SHP77 treated with DMSO at 0.1 percent for 48 hours (cell line): ENCODE data around the gene ZSCAN25.
"Not testable (repeated sequence)": the region's sequence is repeated elsewhere in the genome, so short reads cannot be mapped to it uniquely, and the experiment has no call there.

Experiments
- DNase-seq: peaks from one replicate; lab custom pipeline; 2025; lab: John Stamatoyannopoulos, UW

The ZSCAN25 gene

GRCh38 chr7:99645590-99645989 is 28.8 kb downstream of the ZSCAN25 start:
- DNase-seq = no peak

- DNase-seq = no peak
Measured at GRCh38 chr7:99648843-99649242, 32.1 kb downstream of the ZSCAN25 start.

GRCh38 chr7:99651290-99651689 is 34.5 kb downstream of the ZSCAN25 start:
- DNase-seq = no peak

- no peak for DNase-seq
Measured at GRCh38 chr7:99652671-99653070, 35.9 kb downstream of the ZSCAN25 start.

GRCh38 chr7:99653269-99653668 is 36.5 kb downstream of the ZSCAN25 start:
- not testable (repeated sequence) for DNase-seq

- DNase-seq = no peak
Measured at GRCh38 chr7:99653754-99654153, 37.0 kb downstream of the ZSCAN25 start.

- not testable (repeated sequence) for DNase-seq
Measured at GRCh38 chr7:99654626-99655025, 37.9 kb downstream of the ZSCAN25 start.

- DNase-seq = not testable (repeated sequence)
Measured at GRCh38 chr7:99657879-99658278, 41.1 kb downstream of the ZSCAN25 start.

GRCh38 chr7:99665312-99666012 is 48.7 kb downstream of the ZSCAN25 start:
- DNase-seq = no peak

GRCh38 chr7:99666013-99666395 is 49.3 kb downstream of the ZSCAN25 start:
- no peak for DNase-seq

GRCh38 chr7:99667179-99667578 is 50.4 kb downstream of the ZSCAN25 start:
- no peak for DNase-seq

- no peak for DNase-seq
Measured at GRCh38 chr7:99668541-99668940, 51.8 kb downstream of the ZSCAN25 start.

- DNase-seq = no peak
Measured at GRCh38 chr7:99669782-99670181, 53.0 kb downstream of the ZSCAN25 start.

GRCh38 chr7:99672573-99672972 is 55.8 kb downstream of the ZSCAN25 start:
- DNase-seq = no peak

GRCh38 chr7:99674995-99675742 is 58.4 kb downstream of the ZSCAN25 start:
- no peak for DNase-seq

- no peak for DNase-seq
Measured at GRCh38 chr7:99677013-99677647, 60.4 kb downstream of the ZSCAN25 start.

GRCh38 chr7:99677648-99678045 is 60.9 kb downstream of the ZSCAN25 start:
- DNase-seq = no peak

- no peak for DNase-seq
Measured at GRCh38 chr7:99679032-99679399, 62.3 kb downstream of the ZSCAN25 start.

GRCh38 chr7:99679400-99680191 is 62.9 kb downstream of the ZSCAN25 start, which contains the start of gene CYP3A5:
CYP3A5 (minus strand) TSS chr7:99679996; CDS start chr7:99679896, 100 bp downstream.
- no peak for DNase-seq
